Stimulated activated naive CD4-positive, alpha-beta T cell treated with Interleukin-2 at 50 U/mL for 16 hours (primary cell): ENCODE results near the gene TTC13.

Experiments
- DNase-seq: peaks from one replicate; lab custom pipeline; 2025; lab: John Stamatoyannopoulos, UW

Gene TTC13

DNA sequence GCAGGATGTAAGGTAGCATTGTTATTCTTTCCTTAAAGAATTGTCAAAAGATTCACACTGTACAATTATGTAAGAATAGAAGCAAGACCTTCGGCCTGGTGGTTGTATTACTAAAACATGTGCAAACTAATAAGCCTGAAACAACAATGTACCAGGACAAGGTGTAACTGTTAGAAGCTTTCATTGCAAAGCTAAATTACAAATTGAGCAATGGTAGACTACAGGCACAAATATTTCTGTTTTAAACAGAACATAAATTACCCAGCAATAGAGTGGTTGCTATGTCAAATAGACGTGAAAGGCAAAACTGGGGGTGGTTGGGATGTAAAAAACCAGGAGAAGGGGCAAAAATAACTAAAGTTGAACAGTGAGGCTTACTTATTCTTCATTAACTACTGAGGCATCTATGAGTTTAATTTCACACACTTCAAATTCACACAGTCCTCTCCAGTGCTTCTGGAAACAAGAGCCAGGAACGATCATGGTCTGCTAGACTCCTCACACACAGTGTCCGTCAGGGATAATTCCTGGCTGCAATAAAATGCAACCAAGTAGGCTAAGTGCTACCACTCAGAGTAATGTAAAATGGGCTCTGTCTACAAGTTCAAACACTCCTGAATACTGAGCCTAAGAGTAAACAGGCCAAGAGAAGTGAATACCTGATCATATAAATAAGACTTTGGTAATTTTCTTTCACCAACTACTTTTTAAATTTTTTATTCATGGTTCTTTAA lies 71.0 kb downstream of the TTC13 start:
- DNase-seq, result no peak

DNA sequence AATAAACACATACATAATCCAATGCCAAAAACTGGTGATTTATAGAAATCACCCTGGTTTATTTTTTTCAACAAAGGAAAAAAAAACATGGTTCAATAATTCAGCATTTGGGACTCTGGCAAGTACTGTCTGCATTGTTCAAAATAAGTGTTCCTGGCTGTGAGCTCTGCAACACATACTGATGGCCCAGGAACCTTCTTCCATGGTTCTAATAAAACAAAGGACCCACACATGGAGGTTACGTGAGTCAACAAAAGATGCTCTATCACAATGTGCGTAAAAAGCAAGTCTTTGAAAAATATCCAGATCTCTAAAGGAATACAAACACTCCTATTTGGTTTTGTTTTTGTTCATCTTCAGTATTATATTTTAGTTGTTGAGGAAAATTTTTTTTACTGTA lies 72.4 kb downstream of the TTC13 start:
- DNase-seq, result no peak

- no peak for DNase-seq
Measured at GRCh38 chr1:230905733-230906132, 72.9 kb downstream of the TTC13 start.

GRCh38 chr1:230902349-230902923 lies 76.2 kb downstream of the TTC13 start:
- no peak for DNase-seq

- DNase-seq, result no peak
Measured at GRCh38 chr1:230901671-230902070, 77.0 kb downstream of the TTC13 start.

DNA sequence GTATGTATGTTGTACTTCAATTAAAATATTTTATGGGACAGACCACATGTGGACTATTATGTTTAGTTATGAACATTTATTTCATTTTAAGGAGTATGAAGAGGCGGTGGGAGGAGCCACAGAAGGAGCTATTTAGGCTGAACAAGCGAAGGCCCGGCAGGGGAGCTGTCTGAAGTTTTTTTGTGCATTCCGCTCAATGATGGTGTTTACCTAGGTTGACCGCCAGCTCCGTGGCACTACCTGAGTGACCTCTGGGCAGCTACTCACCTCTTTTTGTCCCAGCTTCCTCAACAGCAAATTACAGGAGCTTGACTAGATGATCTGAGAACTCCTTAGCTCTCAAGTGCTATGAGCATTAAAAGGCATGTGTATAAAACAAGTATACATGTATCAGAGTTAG lies 77.7 kb downstream of the TTC13 start:
- no peak for DNase-seq

DNA sequence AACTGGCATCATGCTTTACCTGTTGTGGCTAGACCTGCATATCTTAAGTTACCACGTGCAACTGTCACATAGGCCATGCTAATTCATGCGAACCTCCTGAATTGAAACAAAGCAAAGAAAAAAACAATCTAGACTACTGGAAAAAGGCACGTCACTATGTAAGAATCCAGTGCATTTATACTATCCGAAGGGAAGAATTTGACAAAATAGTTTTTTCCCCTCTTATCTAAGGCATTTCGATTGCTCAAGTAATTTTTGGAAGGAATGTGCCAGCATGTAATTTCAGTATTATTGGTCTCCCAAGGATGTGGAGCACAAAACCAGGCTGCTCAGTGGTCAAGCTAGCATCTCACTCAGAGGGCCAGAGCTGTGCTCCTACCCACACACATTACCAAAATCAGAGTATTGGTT lies 78.8 kb downstream of the TTC13 start:
- DNase-seq, result no peak

- DNase-seq, result no peak
Measured at GRCh38 chr1:230898748-230899147, 79.9 kb downstream of the TTC13 start.

GRCh38 chr1:230898144-230898543 lies 80.5 kb downstream of the TTC13 start:
- DNase-seq, result no peak

DNA sequence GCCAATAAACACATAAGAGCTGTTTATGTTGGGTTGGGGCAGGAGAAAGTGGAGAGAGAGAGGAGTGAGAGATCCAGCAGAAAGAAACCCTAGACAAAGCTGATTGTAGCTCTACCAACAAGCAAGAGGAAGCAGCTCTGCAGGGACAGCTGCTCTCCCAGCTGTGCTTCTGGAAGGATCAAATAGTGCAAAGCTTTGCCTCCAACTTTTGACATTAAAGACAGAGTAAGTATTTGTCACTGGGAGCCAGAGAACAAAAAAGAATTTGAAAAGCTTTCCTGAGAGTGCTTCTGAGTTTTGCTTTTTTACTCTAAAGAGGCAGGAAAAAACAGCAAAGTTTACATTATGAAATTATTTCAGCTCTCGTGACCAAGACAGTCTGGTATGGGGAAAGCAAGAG lies 81.9 kb downstream of the TTC13 start:
- DNase-seq, result no peak

GRCh38 chr1:230895452-230895851 lies 83.2 kb downstream of the TTC13 start:
- no peak for DNase-seq

DNA sequence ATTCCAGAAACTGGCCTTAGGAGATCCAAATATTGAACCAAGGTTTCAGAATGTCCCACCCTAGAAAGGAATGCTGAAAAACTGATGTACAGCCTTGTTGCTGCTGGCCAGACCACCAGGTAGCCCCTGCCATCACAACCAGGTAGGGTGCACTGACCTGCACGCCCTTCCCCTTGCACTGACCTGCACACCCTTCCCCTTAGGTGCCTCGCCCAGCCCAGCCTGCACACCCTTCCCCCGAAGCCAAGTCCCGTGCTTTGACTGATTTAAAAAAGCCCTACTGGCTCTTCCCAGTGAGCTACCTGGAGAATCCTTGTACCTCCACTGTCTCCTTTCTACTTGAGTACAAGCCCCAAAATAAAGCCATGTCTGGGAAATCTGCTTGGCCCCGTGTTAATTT lies 84.0 kb downstream of the TTC13 start:
- no peak for DNase-seq

DNA sequence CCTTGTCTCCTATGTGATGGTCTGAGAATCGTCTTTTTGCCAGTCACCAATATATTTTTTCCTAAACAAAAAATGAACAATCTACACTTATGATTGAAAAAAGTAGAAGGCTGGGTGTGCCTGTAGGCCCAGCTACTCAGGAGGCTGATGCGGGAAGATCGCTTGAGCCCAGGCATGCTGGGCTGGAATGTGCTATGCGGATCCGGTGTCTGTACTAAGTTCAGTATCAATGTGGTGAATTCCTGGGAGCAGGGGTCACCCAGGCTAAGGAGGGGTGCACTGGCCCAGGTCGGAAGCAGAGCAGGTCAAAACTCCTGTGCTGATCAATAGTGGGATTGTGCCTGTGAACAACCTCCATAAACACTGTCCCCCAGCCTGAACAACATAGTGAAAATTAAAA lies 84.6 kb downstream of the TTC13 start:
- DNase-seq, result no peak

DNA sequence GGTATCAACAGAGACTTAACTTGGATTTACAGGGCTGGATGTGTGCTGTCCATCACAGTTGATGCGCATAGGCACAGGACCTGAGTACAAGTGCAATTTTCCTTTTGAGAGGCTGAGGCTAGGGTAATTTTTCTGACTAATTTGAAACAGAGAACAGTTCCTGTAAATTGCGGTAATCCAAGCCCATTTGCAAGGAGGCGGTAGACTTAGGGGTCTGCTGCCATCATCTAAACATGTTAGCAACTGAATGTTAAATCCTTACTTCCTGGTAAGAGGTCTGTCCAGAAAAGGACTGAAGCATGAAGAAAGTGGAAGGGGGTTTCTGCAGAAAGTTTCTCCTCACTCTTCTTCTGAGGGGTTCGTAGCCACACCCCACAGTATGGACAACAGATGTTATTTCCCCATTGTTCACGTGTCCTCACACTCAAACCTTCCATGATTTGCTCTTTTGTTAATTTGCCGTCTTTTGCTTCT lies 86.6 kb downstream of the TTC13 start:
- DNase-seq, result no peak

- DNase-seq, result no peak
Measured at GRCh38 chr1:230891413-230891812, 87.2 kb downstream of the TTC13 start.

DNA sequence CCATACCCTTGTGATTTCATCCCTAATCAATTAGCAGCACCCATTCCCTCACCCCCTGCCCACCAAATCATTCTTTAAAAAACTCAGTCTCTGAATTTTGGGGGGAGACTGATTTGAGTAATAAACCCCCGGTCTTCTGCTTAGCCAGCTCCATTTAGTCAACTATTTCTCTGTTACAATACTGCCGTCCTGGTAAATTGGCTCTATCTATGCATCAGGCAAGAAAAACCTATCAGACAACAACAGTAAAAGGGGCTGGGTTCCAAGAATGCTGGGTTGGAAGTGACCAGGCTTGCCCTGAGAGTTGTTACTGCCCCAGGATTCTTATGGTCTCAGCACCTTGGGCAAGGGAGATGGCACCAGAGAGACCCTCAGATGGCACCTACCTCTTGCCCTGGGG lies 94.0 kb downstream of the TTC13 start:
- no peak for DNase-seq

DNA sequence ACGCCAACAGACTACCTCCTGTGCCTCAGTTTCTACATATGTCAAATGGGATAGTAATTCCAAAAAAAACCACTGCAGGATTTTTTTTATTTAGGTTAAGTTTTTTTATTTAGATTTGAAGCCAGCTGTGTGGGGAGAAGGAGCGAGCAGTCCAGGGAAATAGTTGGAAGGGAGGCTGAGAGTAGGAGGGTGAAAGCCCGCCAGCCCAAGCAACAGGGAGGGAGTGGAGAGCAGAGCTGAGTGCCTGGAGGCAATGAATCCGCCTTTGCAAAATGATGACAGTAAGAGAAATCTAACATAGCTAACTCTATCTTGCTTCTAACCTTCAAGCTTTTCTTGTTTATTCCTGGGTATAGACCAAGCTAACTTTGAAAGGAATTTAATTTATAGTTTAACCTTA lies 94.7 kb downstream of the TTC13 start:
- DNase-seq, result no peak

DNA sequence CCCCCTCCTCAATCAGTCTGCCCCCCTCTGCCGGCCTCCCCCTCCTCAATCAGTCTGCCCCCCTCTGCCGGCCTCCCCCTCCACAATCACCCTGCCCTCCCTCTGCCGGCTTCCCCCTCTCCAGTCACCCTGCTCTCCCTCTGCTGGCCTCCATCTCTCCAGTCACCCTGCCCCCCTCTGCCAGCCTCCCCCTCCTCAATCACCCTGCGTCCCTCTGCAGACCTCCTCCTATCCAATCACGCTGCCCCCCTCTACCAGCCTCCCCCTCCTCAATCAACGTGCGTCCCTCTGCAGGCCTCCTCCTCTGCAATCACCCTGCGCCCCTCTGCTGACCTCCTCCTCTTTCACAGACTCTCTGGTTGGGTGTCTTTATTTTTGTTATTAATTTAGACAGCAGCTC lies 98.9 kb downstream of the TTC13 start:
- no peak for DNase-seq

GRCh38 chr1:230878591-230878990 lies 100.1 kb downstream of the TTC13 start:
- no peak for DNase-seq

DNA sequence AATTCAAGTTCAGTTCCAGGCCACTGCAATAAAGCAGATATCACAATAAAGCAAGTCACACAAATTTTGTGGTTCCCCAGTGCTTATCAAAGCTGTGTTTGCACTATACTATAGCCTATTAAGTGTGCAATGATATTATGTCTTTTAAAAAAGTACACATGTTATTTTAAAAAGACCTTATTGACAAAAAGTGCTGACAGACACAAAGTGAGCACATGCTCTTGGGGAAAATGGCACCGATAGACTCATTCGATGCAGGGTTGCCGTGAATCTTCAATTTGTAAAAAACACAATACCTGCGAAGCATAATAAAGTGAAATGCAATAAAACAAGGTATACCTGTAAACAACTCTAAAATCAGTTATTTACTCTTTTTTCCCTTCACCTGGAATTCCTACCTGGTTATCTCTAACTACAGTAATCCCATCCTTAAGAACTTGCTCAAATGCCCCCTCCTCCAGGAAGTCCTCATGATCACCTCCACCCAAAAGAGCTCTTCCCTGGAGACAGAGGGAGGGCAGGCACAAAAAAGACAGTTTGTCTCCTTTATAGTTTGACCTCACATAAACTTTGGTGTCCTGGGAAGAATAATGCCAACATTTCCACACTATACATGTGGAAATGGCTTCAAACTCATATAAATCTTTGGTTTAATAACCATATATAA lies 100.6 kb downstream of the TTC13 start:
- DNase-seq, result no peak

- no peak for DNase-seq
Measured at GRCh38 chr1:230877146-230877923, 101.3 kb downstream of the TTC13 start.

- DNase-seq, result no peak
Measured at GRCh38 chr1:230876660-230877059, 102.0 kb downstream of the TTC13 start.

GRCh38 chr1:230875370-230875769 lies 103.3 kb downstream of the TTC13 start:
- DNase-seq, result no peak
